CD4-positive, alpha-beta memory T cell (primary cell): Measurements from ENCODE around the gene GPRC5B. TPM values are rescaled to one million over a fixed set of nuclear protein-coding genes. Genes with fewer than 3 reads are reported as not detected.

Experiments
- CTCF ChIA-PET: fragments of 350-600 bp; sonication (Branson Sonifier 250); formaldehyde crosslinking; loops from one replicate; lab custom pipeline; 2021; ENCODE audit warnings: inconsistent platforms; ENCODE audit not compliant: partially characterized antibody; lab: Charles Lee
- POLR2A ChIA-PET: fragments of 350-600 bp; sonication (Branson Sonifier 250); formaldehyde crosslinking; loops from one replicate; lab custom pipeline; 2021; ENCODE audit not compliant: partially characterized antibody; lab: Charles Lee
- DNase-seq, 5 donors: peaks; one replicate each; pipeline versions ENCODE4 v3.0.0 to v3.0.0-alpha.2; 2020 to 2022; ENCODE audit warnings: mixed read lengths in 1 of 5
- H3K27ac ChIP-seq: one replicate; pipeline ENCODE4 v1.7.0; 2013; ENCODE audit warnings: low read depth, low read length
- H3K27me3 ChIP-seq: 2 replicates; pipeline ENCODE4 v1.7.0; 2013; ENCODE audit warnings: mild to moderate bottlenecking, low read length, moderate library complexity; ENCODE audit not compliant: insufficient read depth
- H3K36me3 ChIP-seq: 2 replicates; pipeline ENCODE4 v1.7.0; 2013; ENCODE audit warnings: mild to moderate bottlenecking, low read length, moderate library complexity; ENCODE audit not compliant: insufficient read depth
- H3K4me1 ChIP-seq: 2 replicates; pipeline ENCODE4 v1.7.0; 2013; ENCODE audit warnings: mild to moderate bottlenecking, low read length, moderate library complexity; ENCODE audit not compliant: insufficient read depth
- H3K4me3 ChIP-seq, 2 donors: one replicate each; pipeline ENCODE4 v1.7.0; 2013; ENCODE audit warnings: low read length in 2 of 2, mild to moderate bottlenecking in 1 of 2
- H3K9me3 ChIP-seq, 2 donors: one replicate each; pipeline ENCODE4 v1.7.0; 2013; ENCODE audit warnings: low read length in 2 of 2, control low read depth in 1 of 2; ENCODE audit not compliant: control insufficient read depth in 1 of 2
- H3K27ac Mint-ChIP-seq, 7 donors: one replicate each; pipeline ENCODE4 v1.8.0; 2020 to 2021; ENCODE audit warnings: mixed read lengths in 7 of 7, mild to moderate bottlenecking in 6 of 7, inconsistent platforms in 3 of 7, moderate library complexity in 3 of 7
- H3K27me3 Mint-ChIP-seq, 2 donors: one replicate each; pipeline ENCODE4 v1.8.0; 2020 to 2021; ENCODE audit warnings: mixed read lengths in 2 of 2
- H3K36me3 Mint-ChIP-seq, 2 donors: one replicate each; pipeline ENCODE4 v1.8.0; 2020 to 2021; ENCODE audit warnings: mixed read lengths in 2 of 2, inconsistent platforms in 1 of 2, mild to moderate bottlenecking in 1 of 2
- H3K4me1 Mint-ChIP-seq, 4 donors: one replicate each; pipeline ENCODE4 v1.8.0; 2020 to 2021; ENCODE audit warnings: mixed read lengths in 4 of 4, mild to moderate bottlenecking in 1 of 4
- H3K4me3 Mint-ChIP-seq, 8 donors: one replicate each; pipeline ENCODE4 v1.8.0; 2020 to 2021; ENCODE audit warnings: mixed read lengths in 8 of 8, mild to moderate bottlenecking in 7 of 8, moderate library complexity in 6 of 8, inconsistent platforms in 3 of 8
- H3K9me3 Mint-ChIP-seq, 8 donors: one replicate each; pipeline ENCODE4 v1.8.0; 2020 to 2021; ENCODE audit warnings: mixed read lengths in 8 of 8, mild to moderate bottlenecking in 5 of 8, inconsistent platforms in 3 of 8, moderate library complexity in 1 of 8
- intact Hi-C: fragments of 100-400 bp; cut with micrococcal nuclease; formaldehyde crosslinking; loops from one replicate; pipeline ENCODE4 v1.15.1; 2023
- polyA plus RNA-seq, 2 donors: library from polyadenylated mRNA; unstranded; fragments of 300-500 nt; fragmentation: Illumina TruSeq; gene quantifications; one replicate each; pipeline ENCODE4 v1.2.3, GENCODE V29; 2021
- total RNA-seq, 2 experiments: library from RNA; stranded (reverse); gene quantifications; one replicate each; pipeline ENCODE4 v1.2.3, GENCODE V29; 2021

GPRC5B gene
- total and polyA plus RNA-seq, 4 experiments from 2014 or later: 1.7 to 2.4 TPM; not detected in 2

DNA sequence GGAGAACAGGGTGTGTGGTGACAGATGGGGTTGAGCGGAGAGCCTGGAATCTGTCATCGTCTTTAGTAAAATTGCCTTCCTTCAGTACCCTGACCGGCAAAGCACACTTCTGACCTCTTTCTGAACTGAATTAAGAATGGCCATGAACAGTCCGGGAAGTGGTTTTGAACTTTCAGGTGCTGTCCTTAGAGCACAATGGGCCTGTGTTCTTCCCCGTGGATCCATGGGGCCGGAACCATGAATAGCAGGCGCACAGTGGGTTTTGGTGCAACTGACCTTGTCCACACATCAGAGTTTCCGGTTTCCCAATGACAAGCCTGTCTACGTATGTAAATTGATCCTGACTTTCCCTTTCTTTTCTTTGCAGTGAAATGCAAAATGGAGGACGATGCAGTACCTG lies 28.5 kb downstream of the GPRC5B start:
- Histone ChIP-seq H3K4me1 (no peaks in the 10 kb centered on the region), H3K27me3 (no peaks in the 10 kb centered on the region), H3K36me3 (no peaks in the 10 kb centered on the region), H3K4me3 (no peak overlapping the region), H3K9me3 (no peaks in the 10 kb centered on the region), H3K27ac (no peak overlapping the region)
- Mint-ChIP-seq H3K4me3 (no peak overlapping the region), H3K36me3 (no peaks in the 10 kb centered on the region), H3K27ac (no peak overlapping the region), H3K9me3 (no peaks in the 10 kb centered on the region), H3K27me3 (peaks cover 2 to 5% of the 10 kb centered on the region in 2 donors), H3K4me1 (no peaks in the 10 kb centered on the region)
- DNase-seq: no peak
- ChIA-PET POLR2A (no interaction called here), CTCF (no interaction called here)
- intact Hi-C loops: no loop called here

DNA sequence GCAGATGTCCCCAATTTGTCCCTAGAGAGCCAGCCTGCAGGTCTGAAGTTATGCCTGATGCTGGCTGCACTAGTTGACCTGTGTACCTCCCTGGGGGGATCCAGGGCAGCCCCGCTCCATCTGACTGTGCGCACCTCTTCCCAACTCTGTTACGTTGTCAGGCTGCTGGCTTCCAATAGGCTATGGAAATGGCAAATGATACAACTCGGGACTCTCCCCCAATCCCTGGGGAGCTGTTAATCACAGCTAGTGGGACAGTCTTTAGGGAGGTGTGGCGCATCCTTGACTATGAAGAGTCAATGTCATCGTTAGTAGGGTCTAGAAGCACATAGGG lies 30.1 kb downstream of the GPRC5B start:
- Histone ChIP-seq H3K4me3 (no peak overlapping the region), H3K4me1 (no peaks in the 10 kb centered on the region), H3K36me3 (no peaks in the 10 kb centered on the region), H3K27me3 (no peaks in the 10 kb centered on the region), H3K9me3 (no peaks in the 10 kb centered on the region), H3K27ac (no peak overlapping the region)
- H3K4me1 Mint-ChIP-seq: no peaks in the 10 kb centered on the region
- intact Hi-C loops: no loop called here
- H3K4me3 Mint-ChIP-seq: no peak overlapping the region
- H3K27ac Mint-ChIP-seq: no peak overlapping the region
- peaks cover 5 to 10% of the 10 kb centered on the region in 2 donors for H3K27me3 Mint-ChIP-seq
- DNase-seq: no peak
- H3K9me3 Mint-ChIP-seq: no peaks in the 10 kb centered on the region
- POLR2A ChIA-PET: no interaction called here
- no peaks in the 10 kb centered on the region for H3K36me3 Mint-ChIP-seq
- CTCF ChIA-PET: no interaction called here

DNA sequence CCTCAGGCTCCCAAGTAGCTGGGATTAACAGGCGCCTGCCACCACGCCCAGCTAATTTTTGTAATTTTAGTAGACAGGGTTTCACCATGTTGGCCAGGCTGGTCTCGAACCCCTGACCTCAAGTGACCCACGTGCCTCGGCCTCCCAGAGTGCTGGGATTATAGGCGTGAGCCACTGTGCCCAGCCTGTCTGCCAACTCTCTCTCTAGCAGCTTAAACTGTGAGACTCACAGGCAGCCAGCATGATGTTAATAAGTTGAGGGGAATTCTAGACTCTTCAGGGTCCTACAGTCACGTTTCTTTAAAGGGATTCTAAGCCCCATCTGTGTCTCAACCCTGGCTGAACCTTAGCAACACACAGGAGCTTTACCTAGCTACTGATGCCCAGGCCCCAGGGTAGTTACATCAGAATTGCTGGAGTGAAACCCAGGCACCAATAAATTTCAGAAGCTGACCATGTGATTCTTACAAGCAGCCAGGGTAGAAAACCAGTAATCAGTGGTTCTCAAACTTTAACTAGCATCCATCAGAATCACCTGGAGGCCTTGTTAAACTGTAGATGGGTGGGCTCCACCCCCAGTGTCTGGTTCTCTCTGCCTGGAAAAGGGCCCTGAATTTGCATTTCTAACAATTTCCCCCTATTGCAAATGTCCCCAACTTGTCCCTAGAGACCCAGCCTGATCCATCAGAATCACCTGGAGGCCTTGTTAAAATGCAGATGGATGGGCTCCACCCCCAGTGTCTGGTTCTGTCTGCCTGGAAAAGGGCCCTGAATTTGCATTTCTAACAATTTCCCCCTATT lies 30.7 kb downstream of the GPRC5B start:
- ChIA-PET CTCF (no interaction called here), POLR2A (no interaction called here)
- Histone ChIP-seq H3K4me1 (no peaks in the 10 kb centered on the region), H3K36me3 (no peaks in the 10 kb centered on the region), H3K27ac (no peak overlapping the region), H3K4me3 (no peak overlapping the region), H3K27me3 (no peaks in the 10 kb centered on the region), H3K9me3 (no peaks in the 10 kb centered on the region)
- intact Hi-C loops: no loop called here
- Mint-ChIP-seq H3K9me3 (no peaks in the 10 kb centered on the region), H3K27ac (no peak overlapping the region), H3K36me3 (no peaks in the 10 kb centered on the region), H3K27me3 (peaks cover 5 to 10% of the 10 kb centered on the region in 2 donors), H3K4me3 (no peak overlapping the region), H3K4me1 (no peaks in the 10 kb centered on the region)
- DNase-seq: no peak

DNA sequence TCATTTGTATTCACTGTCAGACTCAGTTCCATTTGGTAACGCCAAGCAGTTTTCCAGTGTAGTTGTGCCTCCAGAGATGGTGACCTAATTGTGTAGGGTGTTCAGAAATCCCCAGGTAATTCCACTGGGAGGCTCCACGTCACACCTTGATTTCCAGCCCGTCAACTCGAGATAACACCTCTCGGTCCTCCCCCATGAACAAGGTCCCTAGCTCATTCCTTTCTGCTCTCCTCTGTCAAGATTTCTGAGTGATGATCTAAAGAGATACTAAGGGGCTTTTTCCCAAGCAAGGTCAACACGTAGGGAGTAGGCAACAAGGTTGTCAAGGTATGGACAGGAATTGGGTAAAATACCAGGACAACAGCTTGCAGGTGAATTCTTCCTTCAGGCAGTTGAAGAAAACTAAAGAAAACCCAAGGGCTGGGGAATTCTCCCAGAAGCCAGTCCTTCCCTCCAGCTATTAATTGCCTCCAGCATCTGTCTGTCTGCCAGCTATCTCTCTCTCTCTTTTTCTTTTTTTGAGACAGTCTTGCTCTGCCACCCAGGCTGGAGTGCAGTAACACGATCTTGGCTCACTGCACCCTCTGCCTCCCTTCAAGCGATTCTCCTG lies 31.4 kb downstream of the GPRC5B start:
- no peaks in the 10 kb centered on the region for H3K27me3 ChIP-seq
- POLR2A ChIA-PET: no interaction called here
- Mint-ChIP-seq H3K4me3 (no peak overlapping the region), H3K36me3 (no peaks in the 10 kb centered on the region), H3K4me1 (no peaks in the 10 kb centered on the region), H3K27ac (no peak overlapping the region), H3K27me3 (peaks cover 5 to 10% of the 10 kb centered on the region in 2 donors), H3K9me3 (no peaks in the 10 kb centered on the region)
- no peak overlapping the region for H3K27ac ChIP-seq
- no peaks in the 10 kb centered on the region for H3K9me3 ChIP-seq
- DNase-seq: no peak
- H3K4me1 ChIP-seq: no peaks in the 10 kb centered on the region
- intact Hi-C loops: no loop called here
- H3K4me3 ChIP-seq: no peak overlapping the region
- CTCF ChIA-PET: interaction anchor here (2.0 kb wide), 1 partner anchor 16 kb away, joined by 4 read pairs; no protein-coding TSS in a partner anchor
- H3K36me3 ChIP-seq: no peaks in the 10 kb centered on the region

DNA sequence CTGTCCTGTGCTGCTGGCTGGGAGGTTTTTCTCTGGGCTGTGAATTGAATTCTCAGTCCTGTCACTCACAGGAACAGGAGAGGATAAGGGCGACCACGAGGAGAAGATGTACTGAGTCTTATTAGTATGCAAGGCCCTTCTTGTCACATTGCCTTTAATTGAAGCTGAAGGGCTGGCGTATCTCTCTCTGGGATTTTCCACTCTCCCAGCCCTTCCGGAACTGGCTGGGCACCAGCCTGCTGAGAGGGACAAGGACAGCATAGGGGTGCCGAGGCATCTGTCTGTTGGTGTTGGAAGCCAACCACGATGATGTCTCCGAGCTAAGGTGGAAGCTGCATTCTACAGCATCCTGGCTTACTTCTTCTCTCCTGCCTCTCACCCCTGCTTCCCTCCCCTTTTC lies 33.2 kb downstream of the GPRC5B start:
- intact Hi-C loops: no loop called here
- no peak for DNase-seq
- no peak overlapping the region for H3K27ac Mint-ChIP-seq
- Histone ChIP-seq H3K27me3 (no peaks in the 10 kb centered on the region), H3K4me3 (no peak overlapping the region), H3K36me3 (no peaks in the 10 kb centered on the region), H3K4me1 (no peaks in the 10 kb centered on the region), H3K9me3 (no peaks in the 10 kb centered on the region), H3K27ac (no peak overlapping the region)
- CTCF ChIA-PET: interaction anchor here (1.3 to 2.0 kb wide), 2 partner anchors 17 to 255 kb away, joined by 3 to 4 read pairs; no protein-coding TSS in a partner anchor
- peaks cover 7 to 10% of the 10 kb centered on the region in 2 donors for H3K27me3 Mint-ChIP-seq
- H3K4me1 Mint-ChIP-seq: no peaks in the 10 kb centered on the region
- no peaks in the 10 kb centered on the region for H3K9me3 Mint-ChIP-seq
- H3K4me3 Mint-ChIP-seq: no peak overlapping the region
- H3K36me3 Mint-ChIP-seq: no peaks in the 10 kb centered on the region
- POLR2A ChIA-PET: no interaction called here

DNA sequence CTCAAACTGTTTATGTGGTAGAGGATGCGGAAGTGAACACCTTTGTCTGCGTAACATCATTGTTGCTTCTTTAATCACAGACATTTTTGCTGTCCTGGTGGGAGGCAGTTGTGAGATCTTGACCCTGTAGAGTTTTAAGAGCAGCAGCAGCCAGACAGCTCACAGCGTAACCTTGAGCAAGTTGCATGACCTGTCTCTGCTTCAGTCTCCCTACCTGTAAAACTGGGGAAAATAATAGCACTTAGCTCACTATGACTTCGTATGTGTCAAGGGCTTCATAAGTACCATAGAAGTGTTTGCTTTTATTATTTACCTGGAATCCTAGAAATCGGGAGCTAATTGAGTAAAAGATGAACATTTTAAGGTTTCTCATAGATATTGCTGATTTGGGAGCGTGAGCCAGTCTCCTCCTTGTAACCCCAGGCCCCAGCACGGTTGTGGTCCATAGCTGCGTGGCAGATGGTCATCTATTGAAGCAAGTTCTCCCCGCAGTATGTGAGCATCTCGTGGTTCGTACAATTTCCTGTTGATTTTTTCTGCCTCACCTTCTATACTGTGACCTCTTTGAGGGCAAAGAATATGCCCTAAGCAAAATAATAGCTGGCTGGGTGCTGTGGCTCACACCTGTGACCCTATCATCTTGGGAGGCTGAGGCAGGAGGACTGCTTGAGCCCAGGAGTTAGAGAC lies 34.4 kb downstream of the GPRC5B start:
- Mint-ChIP-seq H3K36me3 (no peaks in the 10 kb centered on the region), H3K27ac (no peak overlapping the region), H3K4me1 (no peaks in the 10 kb centered on the region), H3K9me3 (no peaks in the 10 kb centered on the region), H3K4me3 (no peak overlapping the region), H3K27me3 (peaks cover 7 to 8% of the 10 kb centered on the region in 2 donors)
- H3K9me3 ChIP-seq: no peaks in the 10 kb centered on the region
- ChIA-PET POLR2A (no interaction called here), CTCF (interaction anchor here (1.0 kb wide), 1 partner anchor 19 kb away, joined by 3 read pairs; no protein-coding TSS in a partner anchor)
- no peaks in the 10 kb centered on the region for H3K4me1 ChIP-seq
- intact Hi-C loops: no loop called here
- no peak overlapping the region for H3K4me3 ChIP-seq
- DNase-seq: no peak
- H3K27ac ChIP-seq: no peak overlapping the region
- no peaks in the 10 kb centered on the region for H3K36me3 ChIP-seq
- H3K27me3 ChIP-seq: no peaks in the 10 kb centered on the region

DNA sequence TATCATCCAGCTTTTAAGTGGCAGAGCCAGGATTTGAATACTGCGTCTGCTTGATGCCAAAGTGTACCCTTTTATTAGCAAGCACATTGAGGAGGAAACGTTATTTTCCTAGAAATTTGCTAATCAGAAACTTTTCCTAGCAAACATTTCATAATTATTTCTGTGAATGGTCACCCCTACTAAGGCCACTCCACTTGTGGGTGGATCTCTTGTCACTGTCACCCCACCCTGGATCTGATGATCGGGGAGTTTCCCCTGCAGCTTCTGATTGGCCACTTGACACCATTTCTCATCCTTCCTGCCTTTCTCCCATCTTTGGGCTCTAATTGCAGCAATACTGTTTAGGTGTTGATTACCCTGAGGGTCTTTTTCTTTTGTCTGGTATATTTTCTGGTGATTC lies 35.9 kb downstream of the GPRC5B start:
- Mint-ChIP-seq H3K36me3 (no peaks in the 10 kb centered on the region), H3K27me3 (peaks cover 5 to 7% of the 10 kb centered on the region in 2 donors), H3K9me3 (no peaks in the 10 kb centered on the region), H3K4me3 (no peak overlapping the region), H3K27ac (no peak overlapping the region), H3K4me1 (no peaks in the 10 kb centered on the region)
- intact Hi-C loops: no loop called here
- H3K36me3 ChIP-seq: no peaks in the 10 kb centered on the region
- H3K4me1 ChIP-seq: no peaks in the 10 kb centered on the region
- H3K9me3 ChIP-seq: no peaks in the 10 kb centered on the region
- POLR2A ChIA-PET: no interaction called here
- CTCF ChIA-PET: no interaction called here
- no peak overlapping the region for H3K4me3 ChIP-seq
- DNase-seq: no peak
- H3K27ac ChIP-seq: no peak overlapping the region
- H3K27me3 ChIP-seq: no peaks in the 10 kb centered on the region
